C4-2B (cell line): ENCODE measurements around the gene OR4C6.

ENCODE experiments used
- H3K27ac ChIP-seq: fragments of 450-650 bp; 2 replicates; pipeline ENCODE4 v1.5.1; 2017
- CTCF ChIP-seq: fragments of 450-650 bp; conservative IDR thresholded peaks from 2 replicates; pipeline ENCODE4 v1.5.1; 2017; ENCODE audit warnings: mild to moderate bottlenecking
- ZFX ChIP-seq: fragments of 450-650 bp; IDR thresholded peaks from 2 replicates; pipeline ENCODE4 v1.6.1; 2017

OR4C6 gene

GRCh38 chr11:55661901-55662300, at the start of gene OR4C6:
OR4C6 (plus strand) TSS chr11:55662201; CDS start chr11:55665167, 2,966 bp downstream.
- no peak for TF ChIP-seq CTCF
- TF ChIP-seq ZFX, result no peak

GRCh38 chr11:55624531-55624930, 37.5 kb upstream of the OR4C6 start:
- no peak overlapping the region for H3K27ac ChIP-seq
- no peak for TF ChIP-seq CTCF
- TF ChIP-seq ZFX, result no peak

More at GRCh38 chr11:55661901-55662300, at the start of gene OR4C6:
- no peak within 1 kb of the TSS for H3K27ac ChIP-seq

- TF ChIP-seq ZFX, result no peak
- TF ChIP-seq CTCF, result no peak
- H3K27ac ChIP-seq, result no peak within 1 kb of the TSS
Observed at GRCh38 chr11:55634813-55635212, 27.2 kb upstream of the OR4C6 start, which contains the start of gene OR4P4. OR4P4 (plus strand) TSS chr11:55635113.

GRCh38 chr11:55648027-55648426, 14.0 kb upstream of the OR4C6 start, which contains the start of gene OR4S2:
OR4S2 (plus strand) TSS chr11:55648327; CDS start chr11:55650904, 2,577 bp downstream.
- no peak within 1 kb of the TSS for H3K27ac ChIP-seq
- TF ChIP-seq CTCF, result no peak
- TF ChIP-seq ZFX, result no peak

- H3K27ac ChIP-seq, result no peak overlapping the region
- TF ChIP-seq ZFX (no peak), CTCF (no peak)
Observed at GRCh38 chr11:55652560-55652959, 9.4 kb upstream of the OR4C6 start.

- TF ChIP-seq CTCF (no peak), ZFX (no peak)
- no peak overlapping the region for H3K27ac ChIP-seq
Observed at GRCh38 chr11:55655096-55655495, 6.9 kb upstream of the OR4C6 start.

- no peak for TF ChIP-seq CTCF
- TF ChIP-seq ZFX, result no peak
- H3K27ac ChIP-seq, result no peak overlapping the region
Observed at GRCh38 chr11:55658031-55658573, 3.9 kb upstream of the OR4C6 start.
